HEK293T (cell line): ENCODE data around the gene DMXL1.

Source experiments
- CTBP1 ChIP-seq: fragments of 450-650 bp; IDR thresholded peaks from 2 replicates; pipeline ENCODE4 v1.6.1; 2016; ENCODE audit warnings: borderline replicate concordance
- FOXA1 ChIP-seq: fragments of 450-650 bp; IDR thresholded peaks from 2 replicates; pipeline ENCODE4 v1.6.1; 2016; ENCODE audit warnings: mild to moderate bottlenecking
- FOXK2 ChIP-seq: fragments of 450-650 bp; IDR thresholded peaks from 2 replicates; pipeline ENCODE4 v1.6.1; 2016; ENCODE audit warnings: mild to moderate bottlenecking
- FOXM1 ChIP-seq: fragments of 450-650 bp; IDR thresholded peaks from 2 replicates; pipeline ENCODE4 v1.6.1; 2017; ENCODE audit warnings: mild to moderate bottlenecking, borderline replicate concordance
- HDGF ChIP-seq: fragments of 450-650 bp; IDR thresholded peaks from 2 replicates; pipeline ENCODE4 v1.6.1; 2017; ENCODE audit warnings: antibody characterized with exemption, borderline replicate concordance
- L3MBTL2 ChIP-seq: fragments of 450-650 bp; conservative IDR thresholded peaks from 2 replicates; pipeline ENCODE4 v1.6.1; 2016; ENCODE audit warnings: mild to moderate bottlenecking
- LEF1 ChIP-seq: fragments of 450-650 bp; IDR thresholded peaks from 2 replicates; pipeline ENCODE4 v1.6.1; 2017; ENCODE audit warnings: mild to moderate bottlenecking, borderline replicate concordance
- NFRKB ChIP-seq: fragments of 450-650 bp; IDR thresholded peaks from 2 replicates; pipeline ENCODE4 v1.6.1; 2016; ENCODE audit warnings: mild to moderate bottlenecking, moderate library complexity
- SP1 ChIP-seq: fragments of 450-650 bp; IDR thresholded peaks from 2 replicates; pipeline ENCODE4 v1.6.1; 2017
- SUZ12 ChIP-seq: fragments of 450-650 bp; IDR thresholded peaks from 2 replicates; pipeline ENCODE4 v1.6.1; 2016; ENCODE audit warnings: mild to moderate bottlenecking
- TARDBP ChIP-seq: fragments of 450-650 bp; IDR thresholded peaks from 2 replicates; pipeline ENCODE4 v1.6.1; 2016
- ZNF384 ChIP-seq: fragments of 450-650 bp; IDR thresholded peaks from 2 replicates; pipeline ENCODE4 v1.6.1; 2016
- TF ChIP-seq, protein P1 (sequence below): fragments of 450-650 bp; IDR thresholded peaks from 2 replicates; pipeline ENCODE4 v1.6.1; 2016

DNA sequence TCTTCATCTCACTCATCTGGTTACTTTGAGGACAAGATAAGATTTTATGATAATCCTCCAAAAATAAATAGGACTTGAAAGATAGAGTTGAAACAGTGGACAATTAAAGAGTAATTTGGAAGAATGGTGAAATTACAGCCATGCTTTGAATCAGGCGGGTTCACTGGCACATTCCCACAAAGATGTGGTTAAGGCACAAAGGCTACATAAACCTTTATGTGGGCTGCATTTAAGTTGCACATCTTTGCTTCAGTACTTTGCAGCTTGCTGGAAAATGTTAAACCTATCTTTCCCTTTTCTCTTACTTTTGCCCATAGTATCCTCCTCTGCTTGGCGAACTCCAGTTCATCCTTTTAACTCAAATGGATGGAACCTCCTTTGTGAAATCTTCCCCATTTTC is 192.8 kb downstream of the DMXL1 start:
- TF ChIP-seq SUZ12 (no peak), FOXK2 (no peak), TARDBP (no peak), ZNF384 (no peak), CTBP1 (no peak), FOXA1 (no peak), FOXM1 (no peak), HDGF (no peak), SP1 (no peak), NFRKB (no peak), LEF1 (no peak), L3MBTL2 (no peak)
- TF ChIP-seq, protein P1, sequence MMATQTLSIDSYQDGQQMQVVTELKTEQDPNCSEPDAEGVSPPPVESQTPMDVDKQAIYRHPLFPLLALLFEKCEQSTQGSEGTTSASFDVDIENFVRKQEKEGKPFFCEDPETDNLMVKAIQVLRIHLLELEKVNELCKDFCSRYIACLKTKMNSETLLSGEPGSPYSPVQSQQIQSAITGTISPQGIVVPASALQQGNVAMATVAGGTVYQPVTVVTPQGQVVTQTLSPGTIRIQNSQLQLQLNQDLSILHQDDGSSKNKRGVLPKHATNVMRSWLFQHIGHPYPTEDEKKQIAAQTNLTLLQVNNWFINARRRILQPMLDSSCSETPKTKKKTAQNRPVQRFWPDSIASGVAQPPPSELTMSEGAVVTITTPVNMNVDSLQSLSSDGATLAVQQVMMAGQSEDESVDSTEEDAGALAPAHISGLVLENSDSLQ = no peak
